Activated naive CD4-positive, alpha-beta T cell treated with anti-CD3 and anti-CD28 coated beads for 36 hours (primary cell): Measurements from ENCODE around the gene ECM2. TPM values are rescaled to one million over a fixed set of nuclear protein-coding genes. Genes with fewer than 3 reads are reported as not detected.

Source experiments
- CTCF ChIA-PET: fragments of 350-600 bp; sonication (Branson Sonifier 250); formaldehyde crosslinking; loops from one replicate; lab custom pipeline; 2021; ENCODE audit warnings: antibody characterized with exemption; lab: Charles Lee
- DNase-seq: peaks from one replicate; pipeline ENCODE4 v3.0.0-alpha.2; 2020
- H3K27ac Mint-ChIP-seq: one replicate; pipeline ENCODE4 v1.8.0; 2021; ENCODE audit warnings: mild to moderate bottlenecking, mixed read lengths
- H3K27me3 Mint-ChIP-seq: one replicate; pipeline ENCODE4 v1.8.0; 2021; ENCODE audit warnings: low read depth, mixed read lengths
- H3K36me3 Mint-ChIP-seq: one replicate; pipeline ENCODE4 v1.8.0; 2021; ENCODE audit warnings: low read depth, mixed read lengths
- H3K4me1 Mint-ChIP-seq: one replicate; pipeline ENCODE4 v1.8.0; 2021; ENCODE audit warnings: low read depth, mixed read lengths
- H3K4me3 Mint-ChIP-seq: one replicate; pipeline ENCODE4 v1.8.0; 2021; ENCODE audit warnings: mild to moderate bottlenecking, moderate library complexity, mixed read lengths
- H3K9me3 Mint-ChIP-seq: one replicate; pipeline ENCODE4 v1.8.0; 2021; ENCODE audit warnings: mixed read lengths
- intact Hi-C: fragments of 100-400 bp; cut with micrococcal nuclease; formaldehyde crosslinking; loops from one replicate; pipeline ENCODE4 v1.15.1; 2023
- total RNA-seq, 2 experiments: library from RNA; stranded (reverse); gene quantifications; one replicate each; pipeline ENCODE4 v1.2.3, GENCODE V29; 2021

The ECM2 gene
- total RNA-seq, 2 experiments from 2014 or later: not detected

DNA sequence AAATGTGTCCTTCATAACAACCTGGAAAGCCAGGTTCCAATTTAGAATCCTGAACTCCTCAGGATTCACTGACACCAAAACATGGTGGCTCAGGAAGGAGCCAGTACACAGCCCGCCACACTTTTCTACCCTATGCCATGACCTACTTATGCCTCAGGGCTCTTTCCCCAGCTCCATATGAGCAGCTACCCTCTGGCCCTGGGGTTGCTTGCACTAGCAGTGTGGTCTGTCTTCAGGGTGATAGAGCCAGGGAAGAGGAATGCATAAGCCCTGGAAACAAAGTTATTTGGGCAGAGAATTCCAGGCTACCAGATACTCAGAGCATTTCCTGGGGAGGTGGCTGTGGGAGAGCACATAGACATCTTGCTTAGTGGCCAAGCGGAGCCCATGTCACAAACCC lies 15.0 kb upstream of the ECM2 start:
- DNase-seq: no peak
- Mint-ChIP-seq H3K27ac (no peak overlapping the region), H3K4me3 (no peak overlapping the region), H3K9me3 (no peaks in the 10 kb centered on the region), H3K4me1 (peaks cover 4% of the 10 kb centered on the region), H3K36me3 (no peaks in the 10 kb centered on the region), H3K27me3 (no peaks in the 10 kb centered on the region)
- CTCF ChIA-PET: no interaction called here
- intact Hi-C loops: no loop called here

DNA sequence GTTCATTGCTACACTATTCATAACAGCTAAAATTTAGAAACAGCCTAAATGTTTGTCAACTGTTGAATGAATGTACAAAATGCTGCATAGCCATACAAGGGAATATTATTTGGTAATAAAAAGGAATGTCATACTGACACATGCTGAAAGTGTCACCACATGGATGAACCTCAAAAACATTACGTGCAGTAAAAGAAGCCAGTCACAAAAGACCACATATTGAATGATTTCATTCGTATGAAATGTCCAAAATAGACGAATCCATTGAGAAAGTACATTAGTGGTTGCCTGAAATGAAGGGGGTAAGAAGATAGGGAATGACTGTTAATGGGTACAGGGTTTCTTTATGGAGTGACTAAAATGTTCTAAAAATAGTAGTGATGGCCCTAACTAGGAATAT lies 11.6 kb upstream of the ECM2 start:
- Mint-ChIP-seq H3K36me3 (peaks cover 1% of the 10 kb centered on the region), H3K4me1 (no peaks in the 10 kb centered on the region), H3K4me3 (no peak overlapping the region), H3K27me3 (no peaks in the 10 kb centered on the region), H3K27ac (no peak overlapping the region), H3K9me3 (no peaks in the 10 kb centered on the region)
- intact Hi-C loops: no loop called here
- CTCF ChIA-PET: no interaction called here
- DNase-seq: no peak

DNA sequence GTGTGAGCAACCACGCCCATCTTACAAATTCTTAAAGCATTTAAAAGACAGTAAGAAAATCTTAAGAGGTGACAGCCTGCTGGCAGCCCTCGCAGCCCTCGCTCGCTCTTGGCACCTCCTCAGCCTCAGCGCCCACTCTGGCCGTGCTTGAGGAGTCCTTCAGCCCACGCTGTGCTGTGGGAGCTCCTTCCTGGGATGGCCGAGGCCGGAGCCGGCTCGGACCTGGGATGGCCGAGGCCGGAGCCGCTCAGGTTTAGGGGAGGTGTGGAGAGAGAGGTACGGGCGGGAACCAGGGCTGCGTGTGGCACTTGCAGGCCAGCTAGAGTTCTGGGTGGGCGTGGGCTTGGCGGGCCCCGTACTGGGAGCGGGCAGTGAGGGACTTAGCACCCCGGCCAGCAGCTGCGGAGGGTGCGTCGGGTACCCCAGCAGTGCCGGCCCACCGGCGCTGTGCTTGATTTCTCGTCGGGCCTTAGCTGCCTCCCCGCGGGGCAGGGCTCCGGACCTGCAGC lies 9.3 kb upstream of the ECM2 start:
- H3K4me3 Mint-ChIP-seq: no peak overlapping the region
- H3K27ac Mint-ChIP-seq: no peak overlapping the region
- no peaks in the 10 kb centered on the region for H3K9me3 Mint-ChIP-seq
- intact Hi-C loops: no loop called here
- no peak for DNase-seq
- H3K4me1 Mint-ChIP-seq: no peaks in the 10 kb centered on the region
- CTCF ChIA-PET: no interaction called here
- peaks cover 1% of the 10 kb centered on the region for H3K36me3 Mint-ChIP-seq
- no peaks in the 10 kb centered on the region for H3K27me3 Mint-ChIP-seq

DNA sequence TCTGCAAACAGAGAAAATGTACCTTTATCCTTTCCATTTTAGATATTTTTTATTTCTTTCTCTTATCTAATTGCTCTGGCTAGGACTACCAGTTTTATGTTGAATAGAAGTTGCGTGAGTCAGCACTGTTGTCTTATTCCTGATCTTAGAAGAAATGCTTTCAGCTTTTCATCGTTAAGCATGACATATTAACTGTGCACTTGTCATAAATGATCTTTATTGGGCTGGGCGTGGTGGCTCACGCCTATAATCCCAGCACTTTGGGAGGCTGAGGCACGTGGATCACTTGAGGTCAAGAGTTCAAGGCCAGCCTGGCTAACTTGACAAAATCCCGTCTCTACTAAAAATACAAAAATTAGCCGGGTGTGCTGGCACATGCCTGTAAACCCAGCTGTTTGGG lies 8.2 kb upstream of the ECM2 start:
- intact Hi-C loops: no loop called here
- no peaks in the 10 kb centered on the region for H3K27me3 Mint-ChIP-seq
- no peaks in the 10 kb centered on the region for H3K9me3 Mint-ChIP-seq
- no peak overlapping the region for H3K4me3 Mint-ChIP-seq
- no peaks in the 10 kb centered on the region for H3K4me1 Mint-ChIP-seq
- CTCF ChIA-PET: no interaction called here
- peaks cover 1% of the 10 kb centered on the region for H3K36me3 Mint-ChIP-seq
- no peak for DNase-seq
- no peak overlapping the region for H3K27ac Mint-ChIP-seq

DNA sequence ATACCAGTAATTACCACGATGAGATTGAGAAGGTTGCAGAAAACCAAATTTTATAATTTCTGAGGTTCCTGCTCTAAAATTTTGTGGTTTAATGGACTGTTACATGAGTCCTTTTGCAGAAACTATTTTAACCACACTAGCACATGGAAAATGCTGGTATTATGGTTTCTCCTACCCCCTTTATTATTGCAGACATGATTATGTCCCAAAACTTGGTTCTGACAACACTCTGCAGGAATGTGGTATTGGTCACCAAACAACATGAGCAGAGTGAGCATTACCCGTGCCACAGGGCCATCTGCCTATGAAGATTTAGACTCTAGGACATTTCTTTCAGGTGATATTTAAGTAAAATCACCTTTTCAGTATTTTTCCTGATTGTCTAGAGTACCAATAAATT lies 2.8 kb upstream of the ECM2 start:
- intact Hi-C loops: no loop called here
- CTCF ChIA-PET: interaction anchor here (0.6 kb wide), 1 partner anchor 85 kb away, joined by 3 read pairs; no protein-coding TSS in a partner anchor
- Mint-ChIP-seq H3K27ac (no peak overlapping the region), H3K36me3 (no peaks in the 10 kb centered on the region), H3K27me3 (no peaks in the 10 kb centered on the region), H3K4me1 (peaks cover 2% of the 10 kb centered on the region), H3K9me3 (no peaks in the 10 kb centered on the region), H3K4me3 (no peak overlapping the region)
- no peak for DNase-seq

DNA sequence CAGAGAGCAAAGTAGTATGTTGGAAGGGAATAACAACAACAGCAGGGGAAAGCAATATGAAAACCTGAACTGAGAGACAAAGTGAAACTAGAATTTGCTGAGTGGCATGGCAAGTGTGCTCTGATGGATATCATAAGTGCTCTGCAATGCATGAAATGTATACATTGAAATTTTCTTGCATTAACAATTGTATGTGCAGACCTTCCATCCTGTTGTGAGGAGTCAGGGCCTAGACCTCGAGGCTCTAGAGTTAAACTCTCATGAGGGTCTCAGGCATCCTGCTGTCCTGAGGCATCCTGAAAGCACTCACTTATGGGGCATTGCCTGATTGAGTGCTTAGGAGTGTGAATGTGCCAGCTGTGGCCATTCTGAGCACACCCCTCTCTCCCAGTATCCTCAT lies 1.1 kb downstream of the ECM2 start:
- intact Hi-C loops: no loop called here
- H3K4me3 Mint-ChIP-seq: no peak overlapping the region
- CTCF ChIA-PET: interaction anchor here (0.6 kb wide), 1 partner anchor 204 kb away, joined by 3 read pairs; no protein-coding TSS in a partner anchor
- H3K9me3 Mint-ChIP-seq: peaks cover 6% of the 10 kb centered on the region
- H3K27ac Mint-ChIP-seq: no peak overlapping the region
- no peak for DNase-seq
- H3K36me3 Mint-ChIP-seq: no peaks in the 10 kb centered on the region
- no peaks in the 10 kb centered on the region for H3K27me3 Mint-ChIP-seq
- peaks cover 2% of the 10 kb centered on the region for H3K4me1 Mint-ChIP-seq

DNA sequence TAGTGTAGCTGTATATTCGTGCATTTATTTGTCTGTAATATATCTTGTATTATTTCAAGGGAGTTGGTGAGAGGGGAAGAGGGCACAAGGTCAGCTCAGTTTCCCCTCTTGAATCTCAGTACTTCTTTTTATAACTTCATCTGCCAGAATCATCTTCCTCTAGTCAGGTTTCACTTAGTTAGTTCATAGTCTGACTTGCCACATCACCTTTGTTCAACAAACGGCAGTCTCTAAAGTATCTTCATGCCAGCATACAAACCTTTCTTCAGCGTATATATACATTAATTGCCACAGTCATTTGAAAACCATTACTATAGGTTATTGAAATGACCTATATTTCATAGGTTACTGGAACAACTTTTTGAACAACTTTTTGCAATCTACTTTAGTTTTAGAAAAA lies 1.6 kb downstream of the ECM2 start:
- H3K9me3 Mint-ChIP-seq: peaks cover 6% of the 10 kb centered on the region
- peaks cover 2% of the 10 kb centered on the region for H3K4me1 Mint-ChIP-seq
- CTCF ChIA-PET: no interaction called here
- no peak for DNase-seq
- H3K4me3 Mint-ChIP-seq: no peak overlapping the region
- no peak overlapping the region for H3K27ac Mint-ChIP-seq
- no peaks in the 10 kb centered on the region for H3K36me3 Mint-ChIP-seq
- H3K27me3 Mint-ChIP-seq: no peaks in the 10 kb centered on the region
- intact Hi-C loops: no loop called here

DNA sequence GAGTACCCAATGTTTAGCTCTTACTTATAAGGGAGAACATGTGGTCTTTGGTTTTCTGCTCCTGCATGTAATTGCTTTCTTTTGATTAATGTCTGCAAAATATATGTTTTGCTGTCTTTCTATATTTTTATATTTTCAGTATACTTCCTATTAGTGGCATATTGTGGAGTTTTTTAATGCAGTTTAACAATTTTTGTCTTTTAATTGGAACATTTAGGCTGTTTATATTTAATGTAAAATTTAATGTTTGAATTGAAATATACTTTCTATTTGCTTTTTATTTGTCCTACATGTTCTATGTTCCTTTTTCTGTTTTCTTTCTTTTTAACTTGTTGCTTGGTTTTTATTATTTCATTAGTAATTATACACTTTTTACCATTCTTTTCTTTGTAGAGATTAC lies 4.9 kb downstream of the ECM2 start:
- H3K9me3 Mint-ChIP-seq: peaks cover 6% of the 10 kb centered on the region
- no peaks in the 10 kb centered on the region for H3K36me3 Mint-ChIP-seq
- H3K4me3 Mint-ChIP-seq: no peak overlapping the region
- H3K4me1 Mint-ChIP-seq: peaks cover 2% of the 10 kb centered on the region
- H3K27ac Mint-ChIP-seq: no peak overlapping the region
- H3K27me3 Mint-ChIP-seq: no peaks in the 10 kb centered on the region
- no peak for DNase-seq
- CTCF ChIA-PET: no interaction called here
- intact Hi-C loops: no loop called here

DNA sequence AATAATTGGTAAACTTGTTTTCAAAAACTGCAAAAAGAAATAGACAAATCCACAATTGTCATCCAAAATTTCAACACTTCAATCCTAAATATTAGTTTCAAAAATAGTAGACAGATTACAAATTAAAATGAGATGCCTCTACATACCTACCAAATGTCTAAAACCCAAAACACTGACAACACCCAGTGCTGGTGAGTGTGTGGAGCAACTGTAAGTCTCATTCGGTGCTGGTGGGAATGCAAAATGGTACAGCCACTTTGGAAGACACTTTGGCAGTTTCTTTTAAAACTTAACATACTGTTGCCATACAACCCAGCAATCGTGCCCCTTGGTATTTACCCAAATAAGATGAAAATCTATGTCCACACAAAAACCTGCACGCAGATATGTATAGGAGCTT lies 6.7 kb downstream of the ECM2 start:
- Mint-ChIP-seq H3K27ac (no peak overlapping the region), H3K9me3 (peaks cover 6% of the 10 kb centered on the region), H3K27me3 (no peaks in the 10 kb centered on the region), H3K4me1 (no peaks in the 10 kb centered on the region), H3K4me3 (no peak overlapping the region), H3K36me3 (no peaks in the 10 kb centered on the region)
- CTCF ChIA-PET: no interaction called here
- DNase-seq: no peak
- intact Hi-C loops: no loop called here

DNA sequence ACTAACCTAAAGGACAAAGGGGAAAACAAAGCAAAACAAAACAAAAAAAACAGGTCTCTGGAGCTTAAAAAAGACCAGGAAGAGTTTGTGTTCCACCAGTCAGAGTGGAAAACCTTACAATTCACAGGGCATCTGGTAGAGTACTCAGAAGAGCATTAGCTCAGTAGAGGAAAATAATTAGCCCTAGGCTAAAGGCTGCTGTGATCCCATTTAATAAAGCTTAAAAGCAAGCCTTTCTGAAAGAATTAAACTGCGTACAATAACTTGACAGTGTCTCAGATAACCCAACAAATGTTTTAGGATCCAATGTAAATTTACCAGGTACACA lies 7.3 kb downstream of the ECM2 start:
- CTCF ChIA-PET: interaction anchor here (0.6 kb wide), 2 partner anchors 93 to 1743 kb away, joined by 3 to 4 read pairs; no protein-coding TSS in a partner anchor
- Mint-ChIP-seq H3K4me3 (no peak overlapping the region), H3K27me3 (no peaks in the 10 kb centered on the region), H3K36me3 (no peaks in the 10 kb centered on the region), H3K27ac (no peak overlapping the region), H3K9me3 (peaks cover 6% of the 10 kb centered on the region), H3K4me1 (no peaks in the 10 kb centered on the region)
- DNase-seq: no peak
- intact Hi-C loops: no loop called here

DNA sequence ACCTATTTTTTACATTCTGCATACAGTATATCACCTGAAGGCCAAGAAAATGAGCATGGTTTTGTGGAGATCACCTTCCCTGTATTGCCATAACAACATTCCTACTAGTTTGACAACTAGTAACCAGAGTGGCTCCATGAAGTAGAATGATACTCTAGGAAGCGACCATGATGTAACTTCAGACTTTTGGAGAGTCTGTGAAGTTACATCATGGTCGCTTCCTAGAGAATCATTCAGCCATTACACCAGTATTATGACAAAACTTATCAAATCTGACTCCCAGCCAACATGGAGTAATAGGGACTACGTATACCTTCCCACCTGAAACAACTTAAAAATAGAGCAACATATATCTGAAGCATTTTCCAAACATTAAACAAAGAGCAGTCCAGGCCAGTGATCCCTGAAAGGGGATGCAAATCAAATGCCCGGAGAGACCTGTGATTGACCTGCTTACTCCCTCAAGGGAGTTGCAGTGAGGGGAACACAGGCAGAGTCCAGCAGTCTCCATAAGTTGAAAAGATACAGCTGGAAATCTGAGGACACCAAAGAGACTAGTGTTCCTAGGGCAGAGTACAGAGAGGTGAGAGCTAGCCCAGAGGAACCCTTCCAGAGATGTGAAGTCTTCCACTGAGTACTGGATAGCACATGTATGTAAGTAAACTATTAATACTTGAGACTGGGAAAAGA lies 7.8 kb downstream of the ECM2 start:
- no peaks in the 10 kb centered on the region for H3K36me3 Mint-ChIP-seq
- intact Hi-C loops: no loop called here
- H3K27ac Mint-ChIP-seq: no peak overlapping the region
- no peaks in the 10 kb centered on the region for H3K4me1 Mint-ChIP-seq
- CTCF ChIA-PET: interaction anchor here (0.6 kb wide), 1 partner anchor 1743 kb away, joined by 4 read pairs; no protein-coding TSS in a partner anchor
- peaks cover 6% of the 10 kb centered on the region for H3K9me3 Mint-ChIP-seq
- DNase-seq: no peak
- H3K27me3 Mint-ChIP-seq: no peaks in the 10 kb centered on the region
- H3K4me3 Mint-ChIP-seq: no peak overlapping the region

DNA sequence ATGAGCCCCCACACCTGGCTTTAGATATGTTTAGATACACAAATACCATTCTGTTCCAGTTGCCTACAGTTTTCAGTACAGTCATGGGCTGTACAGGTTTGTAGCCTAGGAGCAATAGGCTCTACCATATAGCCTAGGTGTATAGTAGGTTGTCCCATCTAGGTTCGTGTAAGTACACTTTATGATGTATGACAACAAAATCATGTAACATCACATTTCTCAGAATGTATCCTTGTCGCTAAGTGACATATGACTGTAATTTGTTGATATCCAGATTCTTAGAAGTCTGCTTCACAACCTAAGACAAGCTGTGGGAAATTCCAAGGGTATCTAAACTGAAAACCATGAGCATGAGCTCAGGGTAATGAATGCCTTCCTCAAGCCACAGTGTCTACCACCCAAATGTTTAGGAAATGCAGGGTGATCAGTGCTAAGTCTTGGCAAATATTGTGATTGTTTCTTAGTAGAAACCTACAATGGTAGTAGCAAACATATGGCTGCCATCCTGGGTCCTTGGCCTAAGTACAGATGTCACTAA lies 8.4 kb downstream of the ECM2 start:
- no peak overlapping the region for H3K4me3 Mint-ChIP-seq
- no peak overlapping the region for H3K27ac Mint-ChIP-seq
- intact Hi-C loops: no loop called here
- H3K4me1 Mint-ChIP-seq: no peaks in the 10 kb centered on the region
- H3K27me3 Mint-ChIP-seq: no peaks in the 10 kb centered on the region
- no peak for DNase-seq
- CTCF ChIA-PET: interaction anchor here (0.7 kb wide), 1 partner anchor 24 kb away, joined by 3 read pairs; no protein-coding TSS in a partner anchor
- H3K9me3 Mint-ChIP-seq: peaks cover 5% of the 10 kb centered on the region
- no peaks in the 10 kb centered on the region for H3K36me3 Mint-ChIP-seq

DNA sequence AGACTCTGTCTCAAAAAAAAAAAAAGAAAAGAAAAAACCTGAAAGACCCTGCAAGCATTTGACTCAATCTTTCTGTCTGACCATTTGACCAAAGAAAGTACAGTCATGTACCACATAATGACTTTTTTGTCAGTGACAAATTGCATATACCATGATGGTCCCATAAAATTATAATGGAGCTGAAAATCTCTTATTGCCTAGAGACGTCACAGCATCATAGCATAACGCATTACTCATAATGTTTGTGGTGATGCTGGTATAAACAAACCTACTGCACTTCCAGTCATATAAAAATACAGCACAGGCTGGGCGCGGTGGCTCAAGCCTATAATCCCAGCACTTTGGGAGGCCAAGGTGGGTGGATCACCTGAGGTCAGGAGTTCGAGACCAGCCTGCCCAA lies 10.5 kb downstream of the ECM2 start:
- Mint-ChIP-seq H3K27me3 (no peaks in the 10 kb centered on the region), H3K27ac (no peak overlapping the region), H3K4me1 (no peaks in the 10 kb centered on the region), H3K36me3 (no peaks in the 10 kb centered on the region), H3K9me3 (no peaks in the 10 kb centered on the region), H3K4me3 (no peak overlapping the region)
- DNase-seq: no peak
- intact Hi-C loops: no loop called here
- CTCF ChIA-PET: no interaction called here
